ENCODE data around the gene TMEM119.

Gene TMEM119

DNA sequence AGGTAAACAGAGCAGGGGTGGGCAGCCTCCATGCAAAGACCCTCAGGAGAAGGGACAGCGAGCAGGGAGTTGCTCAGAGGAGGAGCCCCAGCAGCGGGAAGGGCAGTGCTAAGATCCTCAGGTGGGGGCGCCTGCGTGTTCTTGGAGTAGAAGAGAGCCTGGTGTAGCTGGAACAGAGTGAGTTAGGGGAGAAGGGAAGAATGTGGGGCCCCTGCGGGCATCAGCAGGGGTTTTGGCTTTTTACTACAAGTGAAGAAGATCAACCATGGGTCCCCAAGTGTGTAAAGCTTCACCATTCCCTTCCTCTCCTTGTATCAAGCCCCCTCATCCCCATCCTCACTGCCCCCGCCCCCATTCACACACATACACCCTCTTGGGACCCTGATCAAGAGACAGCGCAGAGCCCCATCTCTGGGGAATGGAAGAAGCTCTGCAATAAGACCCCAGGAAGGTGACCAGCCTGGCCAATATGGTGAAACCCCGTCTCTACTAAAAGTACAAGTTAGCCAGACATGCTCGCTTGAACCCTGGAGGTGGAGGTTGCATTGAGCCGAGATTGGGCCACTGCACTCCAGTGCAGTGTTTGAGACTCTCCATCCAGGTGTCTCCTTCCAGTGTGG, 10.2 kb upstream of the TMEM119 start:
- no peak overlapping the region for H3K4me3 ChIP-seq
- TF ChIP-seq, protein P1, sequence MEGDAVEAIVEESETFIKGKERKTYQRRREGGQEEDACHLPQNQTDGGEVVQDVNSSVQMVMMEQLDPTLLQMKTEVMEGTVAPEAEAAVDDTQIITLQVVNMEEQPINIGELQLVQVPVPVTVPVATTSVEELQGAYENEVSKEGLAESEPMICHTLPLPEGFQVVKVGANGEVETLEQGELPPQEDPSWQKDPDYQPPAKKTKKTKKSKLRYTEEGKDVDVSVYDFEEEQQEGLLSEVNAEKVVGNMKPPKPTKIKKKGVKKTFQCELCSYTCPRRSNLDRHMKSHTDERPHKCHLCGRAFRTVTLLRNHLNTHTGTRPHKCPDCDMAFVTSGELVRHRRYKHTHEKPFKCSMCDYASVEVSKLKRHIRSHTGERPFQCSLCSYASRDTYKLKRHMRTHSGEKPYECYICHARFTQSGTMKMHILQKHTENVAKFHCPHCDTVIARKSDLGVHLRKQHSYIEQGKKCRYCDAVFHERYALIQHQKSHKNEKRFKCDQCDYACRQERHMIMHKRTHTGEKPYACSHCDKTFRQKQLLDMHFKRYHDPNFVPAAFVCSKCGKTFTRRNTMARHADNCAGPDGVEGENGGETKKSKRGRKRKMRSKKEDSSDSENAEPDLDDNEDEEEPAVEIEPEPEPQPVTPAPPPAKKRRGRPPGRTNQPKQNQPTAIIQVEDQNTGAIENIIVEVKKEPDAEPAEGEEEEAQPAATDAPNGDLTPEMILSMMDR (IDR thresholded peaks at IDR 0.05) = no peak

DNA sequence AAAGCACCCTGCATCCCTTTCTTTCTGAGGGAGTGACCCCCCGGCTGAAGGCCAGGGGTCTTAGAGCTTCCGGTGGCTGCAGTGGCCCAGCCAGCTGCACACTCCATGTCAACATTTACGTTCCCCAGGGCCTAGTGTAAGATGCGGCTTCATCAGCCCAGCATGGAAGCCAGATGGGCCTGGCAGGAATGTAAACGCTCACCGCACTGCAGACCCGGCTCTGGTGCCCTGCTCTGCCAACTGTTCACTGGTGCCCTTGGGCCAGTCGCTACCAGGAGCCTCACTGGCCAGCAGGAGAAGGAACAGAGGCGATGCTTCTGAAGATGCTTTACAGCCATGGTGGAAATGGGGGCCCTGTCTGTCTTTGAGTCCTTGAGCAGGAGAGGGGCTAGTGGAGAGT, 8.6 kb upstream of the TMEM119 start:
- no peaks in the 10 kb centered on the region for H3K36me3 ChIP-seq
- TF ChIP-seq, protein P1 (IDR thresholded peaks at IDR 0.05) = no peak
- H3K27me3 ChIP-seq = peaks cover 0 to 12% of the 10 kb centered on the region in 2 donors
- H3K4me3 ChIP-seq = no peak overlapping the region
- intact Hi-C loops (cut with DNase I; ENCODE audit: low total_unique reads) = no loop called here
- peaks cover 0 to 9% (median 7%) of the 10 kb centered on the region in 4 donors for H3K4me1 ChIP-seq
- no peak overlapping the region for H3K27ac ChIP-seq
- H3K9me3 ChIP-seq = no peaks in the 10 kb centered on the region
- DNase-seq = no peak

More for the DNA sequence above, 10.2 kb upstream of the TMEM119 start:
- H3K9me3 ChIP-seq = no peaks in the 10 kb centered on the region
- peaks cover 0 to 9% (median 7%) of the 10 kb centered on the region in 4 donors for H3K4me1 ChIP-seq
- no peak overlapping the region for H3K27ac ChIP-seq
- no peak for DNase-seq
- no peaks in the 10 kb centered on the region for H3K36me3 ChIP-seq
- intact Hi-C loops (cut with DNase I; ENCODE audit: low total_unique reads) = no loop called here
- peaks cover 0 to 9% of the 10 kb centered on the region in 2 donors for H3K27me3 ChIP-seq

DNA sequence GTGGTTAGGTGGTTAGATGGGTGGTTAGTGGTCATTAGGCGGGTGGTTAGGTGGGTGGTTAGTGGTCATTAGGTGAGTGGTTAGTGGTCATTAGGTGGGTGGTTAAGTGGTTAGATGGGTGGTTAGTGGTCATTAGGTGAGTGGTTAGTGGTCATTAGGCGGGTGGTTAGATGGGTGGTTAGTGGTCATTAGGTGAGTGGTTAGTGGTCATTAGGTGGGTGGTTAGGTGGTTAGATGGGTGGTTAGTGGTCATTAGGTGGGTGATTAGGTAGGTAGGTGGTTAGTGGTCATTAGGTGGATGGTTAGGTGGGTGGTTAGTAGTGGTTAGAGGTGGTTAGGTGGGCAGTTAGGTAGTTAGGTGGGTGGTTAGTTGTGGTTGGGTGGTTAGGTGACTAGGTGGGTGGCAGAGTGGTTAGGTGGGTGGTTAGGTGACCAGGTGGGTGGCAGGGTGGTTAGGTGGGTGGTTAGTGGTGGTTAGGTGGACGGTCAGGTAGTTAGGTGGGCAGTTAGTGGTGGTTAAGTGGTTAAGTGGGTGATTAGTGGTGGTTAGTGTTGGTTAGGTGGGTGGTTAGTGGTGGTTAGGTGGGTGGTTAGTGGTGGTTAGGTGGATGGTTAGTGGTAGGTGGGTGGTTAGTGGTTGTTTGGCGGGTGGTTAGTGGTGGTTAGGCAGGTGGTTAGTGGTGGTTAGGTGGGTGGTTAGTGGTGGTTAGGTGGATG, 8.0 kb upstream of the TMEM119 start:
- H3K4me3 ChIP-seq = no peak overlapping the region
- intact Hi-C loops (cut with DNase I; ENCODE audit: low total_unique reads) = no loop called here
- no peaks in the 10 kb centered on the region for H3K9me3 ChIP-seq

DNA sequence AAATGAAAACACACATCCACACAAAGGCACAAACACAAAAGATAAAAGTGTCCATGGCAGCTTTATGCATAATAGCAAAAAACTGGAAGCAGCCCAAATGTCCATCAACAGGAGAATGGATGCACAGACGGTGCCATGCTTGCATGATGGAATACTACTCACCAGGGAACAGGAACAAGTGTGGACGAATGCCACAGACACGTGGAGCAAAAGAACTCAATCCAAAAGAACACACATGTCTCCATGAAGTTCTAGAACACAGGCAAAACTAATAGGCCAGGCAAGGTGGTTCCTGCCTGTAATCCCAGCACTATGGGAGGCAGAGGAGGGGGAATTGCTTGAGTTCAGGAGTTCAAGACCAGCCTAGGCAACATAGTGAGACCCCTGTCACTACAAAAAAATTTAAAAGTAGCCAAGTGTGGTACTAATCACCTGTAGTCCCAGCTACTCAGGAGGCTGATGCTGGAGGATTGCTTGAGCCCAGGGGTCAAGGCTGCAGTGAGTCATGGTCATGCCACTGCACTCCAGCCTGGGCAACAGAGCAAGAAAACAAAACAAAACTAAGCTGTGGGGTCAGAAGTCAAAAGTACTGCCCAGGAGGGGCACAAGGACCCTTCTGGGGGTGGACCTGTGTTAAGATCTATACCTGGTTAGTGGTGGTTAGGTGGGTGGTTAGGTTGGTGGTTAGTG, 7.3 kb upstream of the TMEM119 start:
- peaks cover 0 to 12% of the 10 kb centered on the region in 2 donors for H3K27me3 ChIP-seq
- peaks cover 0 to 9% (median 7%) of the 10 kb centered on the region in 4 donors for H3K4me1 ChIP-seq
- TF ChIP-seq, protein P1 (IDR thresholded peaks at IDR 0.05) = no peak
- H3K9me3 ChIP-seq = no peaks in the 10 kb centered on the region
- no peak for DNase-seq
- intact Hi-C loops (cut with DNase I; ENCODE audit: low total_unique reads) = no loop called here
- H3K27ac ChIP-seq = no peak overlapping the region
- H3K36me3 ChIP-seq = no peaks in the 10 kb centered on the region
- no peak overlapping the region for H3K4me3 ChIP-seq

More for the DNA sequence above, 8.0 kb upstream of the TMEM119 start:
- Histone ChIP-seq H3K27ac (no peak overlapping the region), H3K36me3 (no peaks in the 10 kb centered on the region), H3K27me3 (peaks cover 0 to 12% of the 10 kb centered on the region in 2 donors), H3K4me1 (peaks cover 0 to 9% (median 7%) of the 10 kb centered on the region in 4 donors)
- no peak for DNase-seq
- TF ChIP-seq, protein P1 (IDR thresholded peaks at IDR 0.05) = no peak

DNA sequence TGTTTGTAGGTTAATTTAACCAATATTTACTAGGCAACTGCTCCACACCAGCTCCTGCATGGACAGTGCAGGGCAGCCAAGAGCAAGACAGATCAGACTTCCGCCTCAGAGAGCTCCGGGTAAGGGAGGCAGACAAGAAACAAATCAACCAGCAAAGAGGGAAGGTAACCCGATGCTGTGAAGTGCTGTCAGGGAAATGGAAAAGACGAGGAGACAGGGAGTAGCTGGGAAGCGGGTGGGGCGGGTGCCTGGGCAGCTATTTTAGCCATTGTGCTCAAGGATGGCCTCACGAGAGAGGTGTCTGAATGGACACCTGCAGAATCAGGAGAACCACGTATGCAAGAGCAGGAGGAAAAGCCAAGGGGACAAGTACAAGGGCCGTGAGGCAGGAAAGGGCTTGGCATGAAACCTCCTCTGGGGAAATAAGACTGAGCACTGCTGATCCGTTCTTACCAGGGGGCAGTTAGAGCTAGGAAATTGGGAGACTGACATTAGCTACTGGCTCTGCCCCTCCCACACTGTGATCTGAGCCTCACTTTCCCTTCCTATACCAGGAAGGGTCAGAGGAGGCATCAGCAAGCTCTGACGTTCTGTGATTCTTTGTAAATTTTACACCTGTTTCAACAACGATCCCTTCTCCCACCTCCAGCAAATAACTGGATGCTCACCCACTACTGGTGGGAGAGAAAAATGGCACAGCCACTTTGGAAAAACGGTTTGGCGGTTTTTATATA, 6.5 kb upstream of the TMEM119 start:
- Histone ChIP-seq H3K4me1 (peaks cover 0 to 3% (median 2%) of the 10 kb centered on the region in 4 donors), H3K27me3 (peaks cover 0 to 12% of the 10 kb centered on the region in 2 donors), H3K27ac (no peak overlapping the region), H3K36me3 (no peaks in the 10 kb centered on the region), H3K9me3 (no peaks in the 10 kb centered on the region), H3K4me3 (no peak overlapping the region)
- DNase-seq = no peak
- intact Hi-C loops (cut with DNase I; ENCODE audit: low total_unique reads) = no loop called here
- TF ChIP-seq, protein P1 (IDR thresholded peaks at IDR 0.05) = no peak
